Measurements from ENCODE around the gene HCST. TPM values are rescaled to one million over a fixed set of nuclear protein-coding genes. Genes with fewer than 3 reads are reported as not detected.

Gene HCST
- total RNA-seq, 2 experiments from 2014 or later = 63.0 to 66.2 TPM

- POLR2A ChIA-PET = no interaction called here
Observed at GRCh38 chr19:35921012-35921411, 18.7 kb downstream of the HCST start.

DNA sequence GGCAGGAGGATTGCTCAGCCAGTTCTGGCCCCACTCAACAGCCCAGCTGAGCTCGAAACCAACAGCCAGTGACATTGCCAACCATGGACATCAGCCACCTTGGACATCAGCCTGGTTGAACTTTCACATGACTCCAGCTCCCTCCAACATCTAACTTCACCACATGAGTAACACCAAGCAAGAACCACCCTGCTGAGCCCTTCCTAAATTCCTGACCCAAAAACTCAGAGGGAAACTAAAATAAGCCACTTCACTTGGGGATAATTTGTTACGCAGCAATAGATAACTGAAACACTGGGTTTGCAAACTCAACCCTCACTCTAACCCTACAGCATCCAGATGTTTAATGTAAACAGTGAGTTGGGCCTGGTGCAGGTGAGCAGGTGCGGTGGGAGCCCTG is 23.2 kb downstream of the HCST start:
- CTCF ChIA-PET = no interaction called here
- POLR2A ChIA-PET = no interaction called here

More at GRCh38 chr19:35921012-35921411, 18.7 kb downstream of the HCST start:
- CTCF ChIA-PET = interaction anchor here (0.7 kb wide), 1 partner anchor 8 kb away, joined by 3 read pairs; no protein-coding TSS in a partner anchor

DNA sequence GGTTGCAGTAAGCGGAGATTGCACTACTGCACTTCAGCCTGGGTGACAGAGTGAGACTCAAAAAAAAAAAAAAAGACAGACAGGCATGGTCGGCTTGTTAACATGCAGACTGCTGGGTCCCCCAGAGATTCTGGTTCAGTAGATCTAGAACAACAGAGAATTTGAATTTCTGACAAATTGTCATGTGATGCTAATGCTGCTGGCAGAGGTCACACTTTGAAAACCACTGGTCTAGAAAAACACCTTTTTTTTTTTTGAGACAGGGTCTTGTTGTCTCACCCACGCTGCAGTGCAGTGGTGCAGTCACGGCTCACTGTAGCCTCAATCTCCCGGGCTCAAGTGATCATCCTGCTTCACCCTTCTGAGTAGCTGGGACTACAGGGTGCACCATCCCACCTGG is 26.2 kb downstream of the HCST start:
- POLR2A ChIA-PET = no interaction called here

GRCh38 chr19:35929876-35930275 is 27.5 kb downstream of the HCST start:
- ChIA-PET POLR2A (interaction anchor here (0.6 to 0.7 kb wide), 2 partner anchors 25 to 40 kb away, joined by 3 to 4 read pairs; no protein-coding TSS in a partner anchor), CTCF (interaction anchor here (1.9 kb wide), 1 partner anchor 48 kb away, joined by 19 read pairs; no protein-coding TSS in a partner anchor)

More for the DNA sequence above, 26.2 kb downstream of the HCST start:
- CTCF ChIA-PET = interaction anchor here (0.7 kb wide), 1 partner anchor 45 kb away, joined by 3 read pairs; no protein-coding TSS in a partner anchor

- CTCF ChIA-PET = interaction anchor here (0.6 to 1.9 kb wide), 17 partner anchors 14 to 191 kb away, joined by 3 to 19 read pairs (median 4); partner anchors contain the start of genes LIN37 and NFKBID
- POLR2A ChIA-PET = interaction anchor here (1.0 kb wide), 1 partner anchor 46 kb away, joined by 3 read pairs; no protein-coding TSS in a partner anchor
Observed at GRCh38 chr19:35931161-35931873, 29.0 kb downstream of the HCST start.

DNA sequence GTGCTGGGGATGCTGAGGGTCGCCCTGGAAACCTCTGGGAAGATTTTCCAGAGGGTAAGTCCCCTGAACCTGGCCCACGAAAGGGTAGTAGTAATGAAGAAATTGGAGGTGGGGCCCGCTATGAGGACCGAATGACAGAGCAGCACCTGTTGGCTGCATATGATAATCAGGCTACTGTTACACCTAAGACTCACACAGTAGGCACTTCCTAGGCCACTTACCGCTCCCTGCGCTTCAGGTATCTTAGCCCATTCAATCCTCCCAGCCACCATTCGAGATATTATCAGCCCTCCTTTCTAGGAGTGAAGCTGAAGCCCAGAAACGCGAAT is 29.5 kb downstream of the HCST start:
- POLR2A ChIA-PET = interaction anchor here (1.0 kb wide), 1 partner anchor 46 kb away, joined by 3 read pairs; no protein-coding TSS in a partner anchor
- CTCF ChIA-PET = interaction anchor here (0.7 to 1.7 kb wide), 9 partner anchors 26 to 191 kb away, joined by 3 to 12 read pairs (median 4); partner anchors contain the start of gene NFKBID

- POLR2A ChIA-PET = no interaction called here
- CTCF ChIA-PET = interaction anchor here (0.7 to 1.7 kb wide), 7 partner anchors 27 to 192 kb away, joined by 3 to 12 read pairs (median 3); partner anchors contain the start of gene APLP1
Observed at GRCh38 chr19:35932291-35932936, 30.1 kb downstream of the HCST start.

- CTCF ChIA-PET = no interaction called here
- POLR2A ChIA-PET = no interaction called here
Observed at GRCh38 chr19:35935911-35936737, 33.8 kb downstream of the HCST start, which contains the start of gene LRFN3. Gene LRFN3 (plus strand): TSS chr19:35936374. CDS start chr19:35939426, 3,052 bp downstream.

DNA sequence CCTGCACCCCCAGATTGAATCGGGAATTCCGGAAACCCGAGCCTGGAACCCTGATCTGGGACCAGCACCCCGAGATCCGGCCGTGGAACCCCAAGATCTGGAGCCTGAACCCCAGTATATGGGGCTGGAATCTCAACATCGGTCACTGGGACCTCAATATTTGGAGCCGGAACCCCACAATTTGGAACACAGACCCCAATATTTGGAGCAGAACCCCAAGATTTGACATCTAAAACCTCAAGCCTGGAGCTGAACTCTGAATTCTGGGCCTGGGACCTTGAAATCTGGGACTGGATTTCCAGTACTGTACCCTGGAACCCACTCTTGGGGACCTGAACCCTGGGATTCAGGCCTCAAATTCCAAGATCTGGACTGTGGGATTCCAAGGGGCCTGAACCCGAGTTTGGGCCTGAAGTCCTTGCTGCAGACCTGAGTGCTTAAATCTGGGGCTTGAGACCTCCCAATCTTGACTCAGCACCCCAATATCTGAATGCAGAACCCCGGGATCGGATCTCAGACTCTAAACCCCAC is 34.5 kb downstream of the HCST start:
- POLR2A ChIA-PET = no interaction called here
- CTCF ChIA-PET = interaction anchor here (1.4 kb wide), 1 partner anchor 55 kb away, joined by 3 read pairs; no protein-coding TSS in a partner anchor

- ChIA-PET POLR2A (no interaction called here), CTCF (interaction anchor here (1.4 kb wide), 1 partner anchor 56 kb away, joined by 3 read pairs; no protein-coding TSS in a partner anchor)
Observed at GRCh38 chr19:35937345-35938281, 35.3 kb downstream of the HCST start.

GRCh38 chr19:35938282-35939224 is 36.2 kb downstream of the HCST start:
- ChIA-PET POLR2A (no interaction called here), CTCF (interaction anchor here (1.4 kb wide), 1 partner anchor 57 kb away, joined by 3 read pairs; no protein-coding TSS in a partner anchor)

DNA sequence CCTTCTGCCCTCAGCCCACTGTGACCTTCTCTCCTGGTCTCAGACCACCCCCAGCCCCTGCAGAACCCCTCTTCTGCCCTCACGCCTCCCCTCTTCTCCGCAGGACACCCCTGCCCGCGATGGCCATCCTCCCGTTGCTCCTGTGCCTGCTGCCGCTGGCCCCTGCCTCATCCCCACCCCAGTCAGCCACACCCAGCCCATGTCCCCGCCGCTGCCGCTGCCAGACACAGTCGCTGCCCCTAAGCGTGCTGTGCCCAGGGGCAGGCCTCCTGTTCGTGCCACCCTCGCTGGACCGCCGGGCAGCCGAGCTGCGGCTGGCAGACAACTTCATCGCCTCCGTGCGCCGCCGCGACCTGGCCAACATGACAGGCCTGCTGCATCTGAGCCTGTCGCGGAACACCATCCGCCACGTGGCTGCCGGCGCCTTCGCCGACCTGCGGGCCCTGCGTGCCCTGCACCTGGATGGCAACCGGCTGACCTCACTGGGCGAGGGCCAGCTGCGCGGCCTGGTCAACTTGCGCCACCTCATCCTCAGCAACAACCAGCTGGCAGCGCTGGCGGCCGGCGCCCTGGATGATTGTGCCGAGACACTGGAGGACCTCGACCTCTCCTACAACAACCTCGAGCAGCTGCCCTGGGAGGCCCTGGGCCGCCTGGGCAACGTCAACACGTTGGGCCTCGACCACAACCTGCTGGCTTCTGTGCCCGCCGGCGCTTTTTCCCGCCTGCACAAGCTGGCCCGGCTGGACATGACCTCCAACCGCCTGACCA is 37.2 kb downstream of the HCST start:
- ChIA-PET CTCF (no interaction called here), POLR2A (no interaction called here)

DNA sequence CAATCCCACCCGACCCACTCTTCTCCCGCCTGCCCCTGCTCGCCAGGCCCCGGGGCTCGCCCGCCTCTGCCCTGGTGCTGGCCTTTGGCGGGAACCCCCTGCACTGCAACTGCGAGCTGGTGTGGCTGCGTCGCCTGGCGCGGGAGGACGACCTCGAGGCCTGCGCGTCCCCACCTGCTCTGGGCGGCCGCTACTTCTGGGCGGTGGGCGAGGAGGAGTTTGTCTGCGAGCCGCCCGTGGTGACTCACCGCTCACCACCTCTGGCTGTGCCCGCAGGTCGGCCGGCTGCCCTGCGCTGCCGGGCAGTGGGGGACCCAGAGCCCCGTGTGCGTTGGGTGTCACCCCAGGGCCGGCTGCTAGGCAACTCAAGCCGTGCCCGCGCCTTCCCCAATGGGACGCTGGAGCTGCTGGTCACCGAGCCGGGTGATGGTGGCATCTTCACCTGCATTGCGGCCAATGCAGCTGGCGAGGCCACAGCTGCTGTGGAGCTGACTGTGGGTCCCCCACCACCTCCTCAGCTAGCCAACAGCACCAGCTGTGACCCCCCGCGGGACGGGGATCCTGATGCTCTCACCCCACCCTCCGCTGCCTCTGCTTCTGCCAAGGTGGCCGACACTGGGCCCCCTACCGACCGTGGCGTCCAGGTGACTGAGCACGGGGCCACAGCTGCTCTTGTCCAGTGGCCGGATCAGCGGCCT is 37.9 kb downstream of the HCST start:
- ChIA-PET CTCF (no interaction called here), POLR2A (no interaction called here)

GRCh38 chr19:35940839-35941238 is 38.5 kb downstream of the HCST start:
- ChIA-PET POLR2A (interaction anchor here (0.7 kb wide), 2 partner anchors 14 to 134 kb away, joined by 4 read pairs; no protein-coding TSS in a partner anchor), CTCF (interaction anchor here (0.5 to 1.5 kb wide), 2 partner anchors 56 to 60 kb away, joined by 3 read pairs; no protein-coding TSS in a partner anchor)

- POLR2A ChIA-PET = no interaction called here
- CTCF ChIA-PET = interaction anchor here (1.5 kb wide), 1 partner anchor 61 kb away, joined by 3 read pairs; no protein-coding TSS in a partner anchor
Observed at GRCh38 chr19:35942235-35942634, 39.9 kb downstream of the HCST start.
